Measurements from ENCODE around the gene ZBTB40. TPM values are rescaled to one million over a fixed set of nuclear protein-coding genes. Genes with fewer than 3 reads are reported as not detected.

ZBTB40 gene
- total RNA-seq, 1 donor from 2014 or later = 13.0 TPM

DNA sequence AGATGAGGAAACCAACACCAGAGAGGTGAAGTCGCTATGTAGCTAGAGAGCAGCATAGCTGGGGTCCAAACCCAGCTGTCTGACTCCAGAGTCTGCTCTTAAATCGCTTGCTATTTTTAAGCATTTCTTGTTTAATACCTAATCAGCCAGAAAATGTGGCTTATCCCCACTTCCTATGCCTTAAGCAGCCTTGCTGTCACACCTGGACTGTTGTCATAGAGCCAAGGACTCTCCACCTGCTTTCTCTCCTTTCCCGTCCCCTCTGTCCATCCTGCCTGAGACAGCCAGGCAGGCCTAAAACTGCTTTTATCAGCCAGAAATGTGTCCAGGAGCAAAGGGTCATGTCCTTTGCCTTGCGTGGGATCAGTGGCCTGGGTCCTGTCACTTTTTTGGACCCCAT lies 83.3 kb downstream of the ZBTB40 start:
- H3K4me1 ChIP-seq = peaks cover 0 to 18% of the 10 kb centered on the region in 2 donors
- TF ChIP-seq, protein P1, sequence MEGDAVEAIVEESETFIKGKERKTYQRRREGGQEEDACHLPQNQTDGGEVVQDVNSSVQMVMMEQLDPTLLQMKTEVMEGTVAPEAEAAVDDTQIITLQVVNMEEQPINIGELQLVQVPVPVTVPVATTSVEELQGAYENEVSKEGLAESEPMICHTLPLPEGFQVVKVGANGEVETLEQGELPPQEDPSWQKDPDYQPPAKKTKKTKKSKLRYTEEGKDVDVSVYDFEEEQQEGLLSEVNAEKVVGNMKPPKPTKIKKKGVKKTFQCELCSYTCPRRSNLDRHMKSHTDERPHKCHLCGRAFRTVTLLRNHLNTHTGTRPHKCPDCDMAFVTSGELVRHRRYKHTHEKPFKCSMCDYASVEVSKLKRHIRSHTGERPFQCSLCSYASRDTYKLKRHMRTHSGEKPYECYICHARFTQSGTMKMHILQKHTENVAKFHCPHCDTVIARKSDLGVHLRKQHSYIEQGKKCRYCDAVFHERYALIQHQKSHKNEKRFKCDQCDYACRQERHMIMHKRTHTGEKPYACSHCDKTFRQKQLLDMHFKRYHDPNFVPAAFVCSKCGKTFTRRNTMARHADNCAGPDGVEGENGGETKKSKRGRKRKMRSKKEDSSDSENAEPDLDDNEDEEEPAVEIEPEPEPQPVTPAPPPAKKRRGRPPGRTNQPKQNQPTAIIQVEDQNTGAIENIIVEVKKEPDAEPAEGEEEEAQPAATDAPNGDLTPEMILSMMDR (IDR thresholded peaks at IDR 0.05) = no peak
- H3K9me3 ChIP-seq = no peaks in the 10 kb centered on the region
- no peak overlapping the region for H3K27ac ChIP-seq
- no peaks in the 10 kb centered on the region for H3K36me3 ChIP-seq
- DNase-seq (ENCODE audit: low spot score in 2 of 2) = no peak
- intact Hi-C loops (cut with DNase I) = no loop called here
- H3K27me3 ChIP-seq = no peaks in the 10 kb centered on the region
- H3K4me3 ChIP-seq = no peak overlapping the region

- no peaks in the 10 kb centered on the region for H3K9me3 ChIP-seq
- H3K4me3 ChIP-seq = no peak overlapping the region
- peaks cover 0 to 16% of the 10 kb centered on the region in 2 donors for H3K4me1 ChIP-seq
- intact Hi-C loops (cut with DNase I) = no loop called here
- H3K27ac ChIP-seq = no peak overlapping the region
- TF ChIP-seq, protein P1 (IDR thresholded peaks at IDR 0.05) = no peak
- H3K36me3 ChIP-seq = no peaks in the 10 kb centered on the region
- no peaks in the 10 kb centered on the region for H3K27me3 ChIP-seq
- no peak for DNase-seq (ENCODE audit: low spot score in 2 of 2)
These were observed 83.7 kb downstream of the ZBTB40 start for GRCh38 chr1:22535399-22535798.

DNA sequence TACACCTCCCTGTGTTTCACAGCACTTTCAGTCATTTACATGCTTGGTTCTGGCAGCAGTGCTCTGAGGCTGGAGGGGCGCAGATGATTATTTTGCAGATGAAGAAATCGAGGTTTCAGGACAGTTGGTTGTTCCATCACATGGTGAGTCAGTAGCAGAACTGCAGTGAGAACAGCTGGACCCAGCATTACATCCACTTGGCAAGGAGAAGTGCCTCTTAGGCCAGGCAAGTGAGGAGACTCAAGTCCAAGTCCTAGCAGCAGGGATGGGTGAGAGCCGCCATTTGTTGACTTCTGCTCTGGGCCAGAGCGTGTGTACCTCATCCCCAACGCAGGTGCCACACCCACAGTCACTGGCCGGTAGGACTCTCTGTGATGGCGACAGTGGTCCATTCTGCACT lies 84.9 kb downstream of the ZBTB40 start:
- Histone ChIP-seq H3K27ac (no peak overlapping the region), H3K4me1 (peaks cover 0 to 5% of the 10 kb centered on the region in 2 donors), H3K36me3 (no peaks in the 10 kb centered on the region), H3K9me3 (no peaks in the 10 kb centered on the region), H3K4me3 (no peak overlapping the region), H3K27me3 (no peaks in the 10 kb centered on the region)
- DNase-seq (ENCODE audit: low spot score in 2 of 2) = no peak
- TF ChIP-seq, protein P1 (IDR thresholded peaks at IDR 0.05) = no peak
- intact Hi-C loops (cut with DNase I) = no loop called here

GRCh38 chr1:22537441-22538139 lies 85.9 kb downstream of the ZBTB40 start:
- DNase-seq (ENCODE audit: low spot score in 2 of 2) = no peak
- H3K27ac ChIP-seq = no peak overlapping the region
- no peak overlapping the region for H3K4me3 ChIP-seq
- H3K36me3 ChIP-seq = no peaks in the 10 kb centered on the region
- H3K27me3 ChIP-seq = no peaks in the 10 kb centered on the region
- intact Hi-C loops (cut with DNase I) = no loop called here
- no peaks in the 10 kb centered on the region for H3K4me1 ChIP-seq
- H3K9me3 ChIP-seq = no peaks in the 10 kb centered on the region
- TF ChIP-seq, protein P1 (IDR thresholded peaks at IDR 0.05) = no peak

DNA sequence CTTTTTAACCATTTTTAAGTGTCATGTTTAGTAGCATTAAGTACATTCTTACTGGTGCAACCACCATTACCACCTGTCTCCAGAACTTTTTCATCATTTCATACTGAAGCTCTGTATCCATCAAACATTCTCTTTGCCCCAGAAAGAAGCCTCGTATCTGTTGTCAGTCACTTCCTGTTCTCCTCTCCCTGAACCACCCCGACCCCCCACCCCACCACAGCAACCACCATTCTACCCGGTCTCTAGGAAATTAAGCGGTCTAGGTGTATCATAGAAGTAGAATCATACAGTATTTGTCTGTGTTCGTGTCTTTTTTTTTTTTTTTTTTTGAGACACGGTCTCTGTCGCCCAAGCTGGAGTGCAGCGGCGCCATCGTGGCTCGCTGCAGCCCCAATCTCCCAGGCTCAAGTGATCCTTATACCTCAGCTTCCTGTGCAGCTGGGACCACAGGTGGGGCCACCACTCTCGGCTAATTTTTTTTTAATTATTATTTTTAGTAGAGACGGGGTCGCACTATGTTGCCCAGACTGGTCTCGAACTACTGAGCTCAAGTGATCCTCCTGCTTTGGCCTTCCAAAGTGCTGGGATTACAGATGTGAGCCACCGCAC lies 88.0 kb downstream of the ZBTB40 start:
- no peak overlapping the region for H3K4me3 ChIP-seq
- H3K4me1 ChIP-seq = no peaks in the 10 kb centered on the region
- intact Hi-C loops (cut with DNase I) = no loop called here
- no peaks in the 10 kb centered on the region for H3K9me3 ChIP-seq
- H3K27me3 ChIP-seq = no peaks in the 10 kb centered on the region
- TF ChIP-seq, protein P1 (IDR thresholded peaks at IDR 0.05) = no peak
- no peak overlapping the region for H3K27ac ChIP-seq
- DNase-seq (ENCODE audit: low spot score in 2 of 2) = no peak
- no peaks in the 10 kb centered on the region for H3K36me3 ChIP-seq
